Testis (tissue), 3 donors: Measurements from ENCODE around the gene PCBD2. TPM values are rescaled to one million over a fixed set of nuclear protein-coding genes. Genes with fewer than 3 reads are reported as not detected.

Source experiments
- DNase-seq: peaks from one replicate; pipeline ENCODE4 v3.0.0-alpha.2; 2019
- H3K27ac ChIP-seq, 2 donors: fragments of 200-600 bp; sonication (generic); one replicate each; pipeline ENCODE4 v1.5.1; 2019
- H3K27me3 ChIP-seq: fragments of 200-600 bp; sonication (generic); one replicate; pipeline ENCODE4 v1.5.1; 2019
- H3K36me3 ChIP-seq: fragments of 200-600 bp; sonication (generic); one replicate; pipeline ENCODE4 v1.5.1; 2017; ENCODE audit warnings: low read depth; ENCODE audit errors: missing control alignments
- H3K4me1 ChIP-seq: fragments of 200-600 bp; sonication (generic); one replicate; pipeline ENCODE4 v1.5.1; 2019
- H3K4me3 ChIP-seq, 2 donors: fragments of 200-600 bp; sonication (generic); one replicate each; pipeline ENCODE4 v1.5.1; 2017 to 2019
- H3K9me3 ChIP-seq: fragments of 200-600 bp; sonication (generic); one replicate; pipeline ENCODE4 v1.5.1; 2017
- POLR2A ChIP-seq: fragments of 450-650 bp; IDR thresholded peaks from one replicate; pipeline ENCODE4 v1.6.1; 2017; ENCODE audit warnings: antibody characterized with exemption, mild to moderate bottlenecking, moderate library complexity
- whole genome bisulfite sequencing, 2 donors: methylation state at CpG; one replicate each; pipeline ENCODE4 v1.1.5; 2018; 5-methylcytosine and 5-hydroxymethylcytosine counted together
- intact Hi-C: fragments of 100-400 bp; cut with DNase I; formaldehyde crosslinking; loops from one replicate; pipeline ENCODE4 v1.15.1; 2023; ENCODE audit warnings: low total_unique reads
- polyA plus RNA-seq: library from polyadenylated mRNA; stranded (reverse); fragments of 350-450 nt; fragmentation: Illumina TruSeq; extraction: RNeasy Lipid Tissue Mini Kit (QIAGEN cat#74804); gene quantifications from one replicate; pipeline ENCODE4 v1.2.3, GENCODE V29; 2014; ENCODE audit warnings: low read depth, low replicate concordance; ENCODE audit not compliant: insufficient read depth
- total RNA-seq, 2 donors: library from RNA; depleted of rRNA; stranded (reverse); fragments of >200 nt; gene quantifications; one replicate each; pipeline ENCODE4 v1.2.3, GENCODE V29; 2016
- TF ChIP-seq, protein P1 (sequence below), 3 experiments: fragments of 450-650 bp in 2 of 3; fragments of 200-600 bp in 1 of 3; sonication (generic) in 1 of 3; IDR thresholded peaks; one replicate each; pipeline ENCODE4 v1.5.1; 2016 to 2019; ENCODE audit warnings: antibody characterized with exemption in 3 of 3, mild to moderate bottlenecking in 2 of 3, moderate library complexity in 1 of 3

PCBD2 gene
- total and polyA plus RNA-seq, 3 donors from 2014 or later = 5.9 to 17.6 (median 13.4) TPM

DNA sequence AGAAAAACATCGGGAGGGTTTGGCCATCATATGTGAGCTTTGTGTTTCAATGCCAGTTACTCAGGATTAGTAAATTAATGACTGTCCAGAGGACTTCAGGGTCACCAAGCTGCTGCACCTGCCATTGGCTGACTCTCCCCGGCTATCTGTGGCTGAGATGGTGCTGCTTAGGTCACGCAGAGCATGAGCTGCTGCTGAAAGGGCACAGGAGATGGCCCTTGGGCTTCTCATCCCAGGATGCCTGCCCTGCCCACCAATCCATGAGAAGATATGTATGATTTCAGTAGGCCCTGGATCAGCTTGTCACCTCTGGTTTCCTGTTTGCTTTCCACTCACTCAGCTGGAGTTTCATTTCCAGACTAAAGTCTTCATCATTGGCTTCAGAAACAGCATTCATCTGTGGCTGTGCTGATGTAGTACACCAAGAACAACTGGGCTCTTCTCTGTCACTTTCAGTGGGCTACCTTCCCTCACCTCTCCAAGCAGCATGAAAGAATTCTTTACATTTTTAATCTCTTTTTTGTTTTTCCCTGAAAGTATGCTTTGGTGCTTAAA is 60.4 kb downstream of the PCBD2 start:
- H3K4me3 ChIP-seq = no peak overlapping the region
- 76 to 85% methylated on average over 1 to 3 of the region's 3 CpGs for WGBS, 2 donors
- H3K9me3 ChIP-seq = no peaks in the 10 kb centered on the region
- intact Hi-C loops = no loop called here
- TF ChIP-seq, protein P1, sequence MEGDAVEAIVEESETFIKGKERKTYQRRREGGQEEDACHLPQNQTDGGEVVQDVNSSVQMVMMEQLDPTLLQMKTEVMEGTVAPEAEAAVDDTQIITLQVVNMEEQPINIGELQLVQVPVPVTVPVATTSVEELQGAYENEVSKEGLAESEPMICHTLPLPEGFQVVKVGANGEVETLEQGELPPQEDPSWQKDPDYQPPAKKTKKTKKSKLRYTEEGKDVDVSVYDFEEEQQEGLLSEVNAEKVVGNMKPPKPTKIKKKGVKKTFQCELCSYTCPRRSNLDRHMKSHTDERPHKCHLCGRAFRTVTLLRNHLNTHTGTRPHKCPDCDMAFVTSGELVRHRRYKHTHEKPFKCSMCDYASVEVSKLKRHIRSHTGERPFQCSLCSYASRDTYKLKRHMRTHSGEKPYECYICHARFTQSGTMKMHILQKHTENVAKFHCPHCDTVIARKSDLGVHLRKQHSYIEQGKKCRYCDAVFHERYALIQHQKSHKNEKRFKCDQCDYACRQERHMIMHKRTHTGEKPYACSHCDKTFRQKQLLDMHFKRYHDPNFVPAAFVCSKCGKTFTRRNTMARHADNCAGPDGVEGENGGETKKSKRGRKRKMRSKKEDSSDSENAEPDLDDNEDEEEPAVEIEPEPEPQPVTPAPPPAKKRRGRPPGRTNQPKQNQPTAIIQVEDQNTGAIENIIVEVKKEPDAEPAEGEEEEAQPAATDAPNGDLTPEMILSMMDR (IDR thresholded peaks at IDR 0.05) = no peak
- TF ChIP-seq POLR2A = no peak
- H3K27ac ChIP-seq = no peak overlapping the region
- H3K4me1 ChIP-seq = no peaks in the 10 kb centered on the region
- no peaks in the 10 kb centered on the region for H3K27me3 ChIP-seq
- no peaks in the 10 kb centered on the region for H3K36me3 ChIP-seq
- no peak for DNase-seq

DNA sequence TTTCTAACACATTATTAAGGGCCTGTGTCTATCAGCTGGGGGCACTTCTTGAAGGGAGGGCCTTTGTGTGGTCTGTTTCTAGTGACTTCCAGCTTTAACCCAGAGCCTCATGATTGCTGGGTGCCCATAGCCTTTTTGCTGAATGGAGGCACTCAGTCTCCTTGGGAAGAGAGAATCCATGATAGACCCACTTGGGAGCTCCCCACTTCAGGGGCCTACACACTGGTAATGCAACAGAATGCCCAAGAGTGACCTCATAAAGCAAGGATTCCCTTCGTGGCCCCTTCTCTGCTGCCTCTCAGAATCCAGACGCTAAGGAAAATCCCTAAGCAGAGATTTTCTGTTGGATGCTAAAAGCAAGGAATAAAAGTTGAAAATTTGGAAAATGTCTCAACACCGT is 62.7 kb downstream of the PCBD2 start, which contains the start of gene CATSPER3:
CATSPER3 (plus strand) TSS at position 301 of the 400 bp plus-strand sequence; CDS start at position 386, 85 bp downstream.
- WGBS, 2 donors = 93 to 98% methylated on average over 3 of the region's 3 CpGs
- Histone ChIP-seq H3K4me3 (no peak within 1 kb of the TSS), H3K36me3 (no peaks in the 10 kb centered on the region), H3K4me1 (no peaks in the 10 kb centered on the region), H3K27me3 (no peaks in the 10 kb centered on the region), H3K9me3 (no peaks in the 10 kb centered on the region), H3K27ac (no peak within 1 kb of the TSS)
- no peak for DNase-seq
- intact Hi-C loops = no loop called here
- TF ChIP-seq POLR2A = no peak
- TF ChIP-seq, protein P1 (IDR thresholded peaks at IDR 0.05) = no peak

DNA sequence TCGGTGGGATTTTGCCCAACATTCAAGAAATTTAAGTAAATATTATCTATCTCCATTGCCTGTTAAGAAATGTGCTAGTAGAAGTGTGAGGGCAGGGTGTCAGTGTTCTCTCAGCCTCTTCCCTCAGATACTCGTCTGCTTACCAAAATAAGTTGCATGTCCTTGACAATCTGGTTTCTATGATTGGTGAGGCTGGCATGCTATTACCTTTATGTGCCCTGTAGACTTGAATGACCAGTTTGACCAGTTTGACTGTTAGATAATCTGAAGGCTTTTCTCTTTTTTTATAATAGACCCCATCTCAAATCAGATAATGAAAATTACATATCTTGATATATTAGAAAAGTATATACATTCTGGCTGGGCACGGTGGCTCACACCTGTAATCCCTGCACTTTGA is 63.1 kb downstream of the PCBD2 start:
- intact Hi-C loops = no loop called here
- Histone ChIP-seq H3K4me1 (no peaks in the 10 kb centered on the region), H3K27me3 (no peaks in the 10 kb centered on the region), H3K4me3 (no peak overlapping the region), H3K27ac (no peak overlapping the region), H3K36me3 (no peaks in the 10 kb centered on the region), H3K9me3 (no peaks in the 10 kb centered on the region)
- TF ChIP-seq, protein P1 (IDR thresholded peaks at IDR 0.05) = no peak
- no peak for TF ChIP-seq POLR2A
- no peak for DNase-seq
- 91 to 92% methylated on average over 3 of the region's 3 CpGs for WGBS, 2 donors

DNA sequence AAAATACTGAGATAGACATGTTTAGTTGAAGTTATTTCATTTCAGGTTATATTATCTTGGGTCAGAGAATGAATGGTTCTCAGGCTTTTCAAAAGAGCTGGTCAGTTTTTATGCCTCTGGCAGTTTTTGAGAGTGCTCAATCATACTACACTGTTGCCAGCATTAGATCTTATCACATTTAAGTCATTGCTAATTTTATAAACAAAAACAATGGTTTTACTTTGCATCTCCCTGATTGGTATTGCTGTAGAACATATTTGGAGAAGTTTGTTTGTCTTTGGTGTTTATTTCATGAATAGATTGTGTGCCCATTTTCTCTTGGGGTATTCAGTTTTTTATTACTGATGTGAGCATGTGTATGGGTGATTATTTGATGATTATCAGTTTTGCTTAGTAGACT is 64.2 kb downstream of the PCBD2 start:
- no peak for TF ChIP-seq POLR2A
- TF ChIP-seq, protein P1 (IDR thresholded peaks at IDR 0.05) = no peak
- intact Hi-C loops = no loop called here

DNA sequence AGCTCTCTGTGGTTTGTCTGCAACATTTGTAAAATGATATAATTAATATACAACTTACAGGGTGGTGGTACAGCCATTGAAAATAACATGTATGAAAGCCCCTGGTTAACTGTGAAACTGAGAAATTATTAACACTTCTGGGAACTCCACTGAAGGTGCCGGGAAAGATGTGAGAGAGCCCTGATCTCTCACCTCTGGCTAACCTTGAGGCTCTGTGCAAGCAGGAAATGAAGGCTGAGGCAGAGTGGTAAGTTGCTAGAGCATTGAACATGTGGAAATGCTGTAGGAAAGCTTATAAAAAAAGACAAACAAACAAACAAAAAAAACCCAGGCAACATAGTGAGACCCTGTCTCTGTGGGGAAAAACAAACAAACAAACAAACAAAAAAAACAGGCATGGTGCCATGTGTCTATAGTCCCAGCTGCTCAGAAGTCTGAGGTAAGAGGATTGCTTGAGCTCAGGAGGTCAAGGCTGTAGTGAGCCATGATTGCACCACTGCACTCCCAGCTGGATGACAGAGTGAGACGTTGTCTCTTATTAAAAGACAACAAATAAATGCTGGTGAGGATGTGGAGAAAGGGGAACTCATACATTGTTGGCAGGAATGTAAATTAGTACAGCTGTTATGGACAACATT is 70.3 kb downstream of the PCBD2 start:
- intact Hi-C loops = no loop called here
- Histone ChIP-seq H3K36me3 (no peaks in the 10 kb centered on the region), H3K9me3 (no peaks in the 10 kb centered on the region), H3K4me3 (no peak overlapping the region), H3K4me1 (no peaks in the 10 kb centered on the region), H3K27ac (no peak overlapping the region), H3K27me3 (no peaks in the 10 kb centered on the region)
- TF ChIP-seq, protein P1 (IDR thresholded peaks at IDR 0.05) = no peak
- TF ChIP-seq POLR2A = no peak
- WGBS, 2 donors = 43 to 54% methylated on average over 2 of the region's 2 CpGs
- no peak for DNase-seq

More for the DNA sequence above, 64.2 kb downstream of the PCBD2 start:
- H3K4me1 ChIP-seq = no peaks in the 10 kb centered on the region
- H3K36me3 ChIP-seq = no peaks in the 10 kb centered on the region
- no peaks in the 10 kb centered on the region for H3K27me3 ChIP-seq
- no peaks in the 10 kb centered on the region for H3K9me3 ChIP-seq
- H3K27ac ChIP-seq = no peak overlapping the region
- DNase-seq = no peak
- no peak overlapping the region for H3K4me3 ChIP-seq
